Measurements from ENCODE around the gene UXS1.

Gene UXS1

DNA sequence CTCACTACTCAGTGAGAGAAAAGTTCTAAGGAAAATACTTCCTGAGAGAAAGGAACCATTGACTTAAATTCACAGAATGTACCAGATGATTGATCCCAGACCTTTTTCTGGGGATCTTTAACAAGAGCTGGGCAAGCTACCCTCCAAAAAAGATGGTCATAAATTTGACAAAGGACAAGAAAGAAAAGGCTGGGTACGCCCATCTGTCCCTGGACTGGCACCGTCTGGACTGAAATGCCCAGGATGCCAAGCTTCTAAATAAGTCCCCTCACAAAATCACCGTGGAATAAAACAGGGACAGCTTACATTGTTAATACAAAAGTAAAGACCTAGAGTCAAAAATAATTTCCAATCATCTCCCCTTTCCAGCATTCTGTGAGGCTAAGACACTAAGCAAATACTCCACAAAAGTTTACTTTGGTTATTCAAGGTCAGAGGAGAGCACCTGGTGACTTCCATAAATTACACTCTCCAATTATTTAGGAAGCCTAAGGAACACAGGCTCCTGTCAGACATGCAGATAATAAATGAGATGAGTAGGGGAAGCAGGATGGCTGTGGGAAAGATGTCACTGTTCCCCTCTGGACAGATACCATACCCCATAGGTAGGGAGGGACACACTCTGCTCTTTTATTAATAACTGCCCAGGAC, 69.9 kb downstream of the UXS1 start:
- peaks cover 98% of the 10 kb centered on the region for H3K36me3 Mint-ChIP-seq (ENCODE audit: low read depth)
- H3K4me1 Mint-ChIP-seq (ENCODE audit: low read depth), result peaks cover 34% of the 10 kb centered on the region
- peak overlapping the region; percentile 71 for H3K27ac Mint-ChIP-seq
- no peak overlapping the region for H3K4me3 Mint-ChIP-seq
- DNase-seq, result no peak
- no peaks in the 10 kb centered on the region for H3K9me3 Mint-ChIP-seq
- H3K27me3 Mint-ChIP-seq, result no peaks in the 10 kb centered on the region

DNA sequence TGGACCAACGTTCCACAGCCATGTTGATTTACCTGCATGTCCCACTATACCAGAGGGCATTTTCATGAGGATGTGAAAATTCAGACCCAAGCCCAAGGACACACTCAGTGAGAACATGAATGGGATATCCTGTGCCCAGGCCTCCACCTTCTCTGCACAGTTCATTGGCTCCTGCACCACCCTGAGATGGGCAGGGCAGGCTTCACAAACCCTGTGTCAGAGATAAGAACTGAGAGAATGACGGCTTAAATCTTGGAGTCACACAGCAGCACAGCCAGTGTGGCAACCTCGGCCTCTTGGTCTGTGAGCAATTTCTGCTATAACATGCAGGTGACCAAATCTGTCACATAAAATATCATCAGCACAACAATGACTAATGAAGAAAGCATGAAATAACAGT, 71.9 kb downstream of the UXS1 start:
- peaks cover 93% of the 10 kb centered on the region for H3K36me3 Mint-ChIP-seq (ENCODE audit: low read depth)
- peaks cover 18% of the 10 kb centered on the region for H3K4me1 Mint-ChIP-seq (ENCODE audit: low read depth)
- DNase-seq, result no peak
- H3K27ac Mint-ChIP-seq, result peak overlapping the region; percentile 18
- H3K27me3 Mint-ChIP-seq, result no peaks in the 10 kb centered on the region
- no peak overlapping the region for H3K4me3 Mint-ChIP-seq
- H3K9me3 Mint-ChIP-seq, result no peaks in the 10 kb centered on the region

DNA sequence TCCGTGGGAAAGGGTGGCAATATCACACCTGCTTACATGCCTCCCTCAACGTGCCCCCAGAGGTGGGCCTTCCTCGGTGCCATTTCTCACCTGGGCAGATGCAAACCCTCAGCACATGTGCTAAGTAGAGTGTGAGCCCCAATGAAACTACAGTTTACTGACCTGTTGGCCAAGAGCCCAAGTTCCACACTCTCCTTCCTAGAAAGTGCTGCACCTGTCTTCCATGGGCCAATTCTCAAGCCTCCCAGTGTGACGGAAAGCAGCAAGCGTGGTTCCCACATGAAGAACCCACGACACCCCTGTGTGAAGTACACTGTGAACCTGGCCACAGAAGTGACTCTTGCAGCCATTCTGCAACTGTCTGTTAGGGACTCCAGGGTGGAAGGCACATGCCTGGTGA, 73.7 kb downstream of the UXS1 start:
- no peak for DNase-seq
- Mint-ChIP-seq H3K4me1 (ENCODE audit: low read depth) (peaks cover 13% of the 10 kb centered on the region), H3K27me3 (no peaks in the 10 kb centered on the region), H3K36me3 (ENCODE audit: low read depth) (peaks cover 88% of the 10 kb centered on the region), H3K9me3 (no peaks in the 10 kb centered on the region), H3K4me3 (no peak overlapping the region), H3K27ac (peak overlapping the region; percentile 12)

DNA sequence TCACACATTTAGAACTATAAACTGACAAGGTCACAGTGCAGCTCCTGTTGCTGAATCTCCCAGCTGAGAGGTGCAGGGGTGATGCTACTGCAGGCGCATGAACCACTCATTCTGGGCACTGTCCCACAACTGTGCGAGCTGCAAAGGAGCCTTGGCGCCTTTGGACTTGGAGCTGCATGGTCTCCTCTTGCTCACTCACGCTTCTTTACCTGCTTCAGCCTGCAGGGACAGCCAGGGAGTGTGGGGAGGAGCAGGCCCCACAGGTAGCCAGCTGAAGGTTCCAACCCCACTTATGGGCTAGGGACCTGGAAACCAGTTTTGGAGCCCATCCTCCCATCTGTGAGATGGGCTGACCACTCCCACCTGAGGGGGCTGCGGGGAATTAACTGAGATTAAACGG, 75.0 kb downstream of the UXS1 start:
- H3K4me3 Mint-ChIP-seq, result no peak overlapping the region
- no peak overlapping the region for H3K27ac Mint-ChIP-seq
- no peaks in the 10 kb centered on the region for H3K27me3 Mint-ChIP-seq
- DNase-seq, result no peak
- peaks cover 86% of the 10 kb centered on the region for H3K36me3 Mint-ChIP-seq (ENCODE audit: low read depth)
- H3K9me3 Mint-ChIP-seq, result no peaks in the 10 kb centered on the region
- peaks cover 13% of the 10 kb centered on the region for H3K4me1 Mint-ChIP-seq (ENCODE audit: low read depth)

DNA sequence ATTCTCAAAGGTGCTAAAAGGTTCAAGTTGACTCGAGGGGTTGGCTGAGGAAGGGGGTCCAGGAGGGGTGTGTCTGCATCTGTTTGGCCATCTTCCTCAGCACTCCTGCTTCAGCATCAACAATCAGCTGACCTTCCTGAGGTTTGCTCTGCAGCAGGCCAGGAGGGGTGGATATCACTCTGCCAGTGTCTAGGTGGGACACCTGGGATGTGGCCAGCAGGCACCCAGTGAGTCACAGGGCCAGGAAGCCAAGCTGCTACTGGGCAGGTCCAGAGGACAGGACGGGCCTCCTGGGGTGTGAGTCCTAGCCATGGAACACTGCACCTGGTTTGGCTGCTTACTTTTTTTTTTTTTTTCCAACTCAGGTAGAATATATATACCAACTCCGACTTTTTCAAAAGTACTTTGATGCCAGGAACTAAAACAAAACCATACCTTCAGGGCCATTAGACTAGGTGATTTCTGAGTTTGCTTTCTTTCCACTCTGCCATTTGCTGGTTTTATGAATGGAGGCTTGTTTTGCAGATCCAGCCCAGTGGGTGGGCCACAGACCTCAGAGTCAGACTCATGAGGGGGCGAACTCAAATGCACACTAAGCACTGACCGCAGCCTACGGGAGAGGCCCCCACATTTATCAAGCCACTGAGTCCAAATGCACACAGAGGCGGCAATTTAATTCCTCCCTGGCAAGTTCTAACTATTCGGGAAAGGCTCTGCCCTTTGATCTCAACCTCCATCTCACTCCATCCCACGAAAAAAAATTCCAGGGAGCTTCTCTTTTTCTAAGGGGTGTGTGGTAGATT, 76.0 kb downstream of the UXS1 start:
- no peaks in the 10 kb centered on the region for H3K9me3 Mint-ChIP-seq
- no peak overlapping the region for H3K4me3 Mint-ChIP-seq
- H3K27ac Mint-ChIP-seq, result peak overlapping the region; percentile 61
- no peak for DNase-seq
- no peaks in the 10 kb centered on the region for H3K27me3 Mint-ChIP-seq
- peaks cover 86% of the 10 kb centered on the region for H3K36me3 Mint-ChIP-seq (ENCODE audit: low read depth)
- H3K4me1 Mint-ChIP-seq (ENCODE audit: low read depth), result peaks cover 13% of the 10 kb centered on the region

DNA sequence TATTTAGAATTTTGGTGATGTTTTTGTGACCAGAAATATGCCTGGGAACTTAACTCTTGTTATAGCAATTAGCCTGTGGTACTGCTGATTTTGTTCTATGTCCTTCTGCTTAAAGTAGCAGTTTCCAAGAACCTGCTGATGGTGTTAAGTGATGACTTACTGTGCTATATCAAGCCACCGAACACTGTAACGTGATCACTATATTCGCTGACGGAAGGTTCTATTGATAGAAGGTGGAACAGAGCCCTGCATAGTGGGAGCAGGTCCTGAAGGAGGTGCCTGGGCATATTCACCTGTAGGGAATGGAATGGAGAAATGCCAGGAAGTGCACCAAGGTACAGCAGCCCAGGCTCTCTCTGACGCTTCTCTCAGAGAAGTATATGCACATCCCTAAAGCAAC, 76.8 kb downstream of the UXS1 start:
- Mint-ChIP-seq H3K4me3 (no peak overlapping the region), H3K9me3 (no peaks in the 10 kb centered on the region), H3K4me1 (ENCODE audit: low read depth) (peaks cover 13% of the 10 kb centered on the region), H3K27me3 (no peaks in the 10 kb centered on the region), H3K27ac (no peak overlapping the region), H3K36me3 (ENCODE audit: low read depth) (peaks cover 86% of the 10 kb centered on the region)
- DNase-seq, result no peak

DNA sequence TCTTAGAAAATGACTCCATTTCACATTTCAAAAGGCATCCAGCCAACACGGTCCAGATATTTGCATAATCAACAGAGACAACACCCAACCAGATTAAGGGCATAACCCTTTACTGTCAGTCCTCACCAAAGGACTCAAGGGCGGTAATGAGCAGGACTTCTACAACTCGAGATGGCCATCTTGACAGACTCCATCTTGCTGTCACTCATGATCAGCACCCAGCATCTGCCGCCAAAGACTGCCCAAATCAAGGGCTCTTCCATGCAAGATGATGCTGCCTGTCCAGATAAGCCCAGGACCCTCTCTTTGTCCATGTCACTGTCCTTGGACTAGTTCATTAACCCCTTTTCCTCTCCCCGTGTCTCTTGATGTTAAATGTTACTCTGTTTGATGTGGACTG, 77.9 kb downstream of the UXS1 start:
- H3K36me3 Mint-ChIP-seq (ENCODE audit: low read depth), result peaks cover 76% of the 10 kb centered on the region
- no peaks in the 10 kb centered on the region for H3K27me3 Mint-ChIP-seq
- peak overlapping the region; percentile 27 for H3K27ac Mint-ChIP-seq
- peaks cover 13% of the 10 kb centered on the region for H3K4me1 Mint-ChIP-seq (ENCODE audit: low read depth)
- DNase-seq, result no peak
- H3K4me3 Mint-ChIP-seq, result no peak overlapping the region
- H3K9me3 Mint-ChIP-seq, result no peaks in the 10 kb centered on the region

DNA sequence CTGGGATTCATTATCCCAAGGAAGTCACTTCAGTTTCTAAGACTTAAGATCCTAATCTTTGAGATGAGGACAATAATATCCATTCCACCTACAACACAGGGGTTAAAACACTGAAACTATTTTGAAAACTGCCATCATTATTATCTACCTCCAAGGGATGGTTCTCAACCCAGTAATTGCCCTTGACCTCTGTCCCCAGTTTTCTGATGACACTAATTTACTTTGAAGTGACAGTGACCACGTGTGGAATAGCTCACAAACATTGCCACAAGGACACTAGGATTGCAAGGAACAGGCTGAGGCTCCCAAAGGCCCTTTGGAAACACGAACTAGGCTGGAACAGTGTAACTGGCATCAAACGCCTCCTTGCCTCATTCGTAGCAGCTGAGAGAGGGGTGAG, 78.4 kb downstream of the UXS1 start:
- Mint-ChIP-seq H3K27me3 (no peaks in the 10 kb centered on the region), H3K36me3 (ENCODE audit: low read depth) (peaks cover 70% of the 10 kb centered on the region), H3K27ac (peak overlapping the region; percentile 87), H3K9me3 (no peaks in the 10 kb centered on the region), H3K4me3 (no peak overlapping the region), H3K4me1 (ENCODE audit: low read depth) (peaks cover 13% of the 10 kb centered on the region)
- no peak for DNase-seq

DNA sequence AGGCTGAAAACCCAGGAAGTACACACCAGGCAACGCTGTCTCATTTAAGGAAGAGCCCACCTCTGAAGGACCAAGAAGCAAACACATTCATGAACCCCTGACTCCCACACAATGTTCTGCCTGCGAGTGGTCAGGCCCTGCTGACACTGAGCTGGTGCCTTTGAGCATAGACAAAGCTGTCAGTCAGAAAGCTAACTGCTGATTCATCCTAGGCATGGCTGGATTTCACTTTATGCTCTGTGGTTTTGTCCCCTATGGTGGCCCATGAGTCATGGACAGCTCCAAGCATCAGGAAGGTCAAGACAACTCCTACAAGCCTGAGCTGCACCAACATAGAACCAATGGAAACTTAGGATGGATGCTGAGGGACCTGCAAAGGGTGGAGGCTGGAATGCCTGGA, 78.9 kb downstream of the UXS1 start:
- Mint-ChIP-seq H3K4me3 (no peak overlapping the region), H3K27me3 (no peaks in the 10 kb centered on the region), H3K27ac (peak overlapping the region; percentile 87), H3K36me3 (ENCODE audit: low read depth) (peaks cover 66% of the 10 kb centered on the region), H3K4me1 (ENCODE audit: low read depth) (peaks cover 13% of the 10 kb centered on the region), H3K9me3 (no peaks in the 10 kb centered on the region)
- DNase-seq, result no peak

DNA sequence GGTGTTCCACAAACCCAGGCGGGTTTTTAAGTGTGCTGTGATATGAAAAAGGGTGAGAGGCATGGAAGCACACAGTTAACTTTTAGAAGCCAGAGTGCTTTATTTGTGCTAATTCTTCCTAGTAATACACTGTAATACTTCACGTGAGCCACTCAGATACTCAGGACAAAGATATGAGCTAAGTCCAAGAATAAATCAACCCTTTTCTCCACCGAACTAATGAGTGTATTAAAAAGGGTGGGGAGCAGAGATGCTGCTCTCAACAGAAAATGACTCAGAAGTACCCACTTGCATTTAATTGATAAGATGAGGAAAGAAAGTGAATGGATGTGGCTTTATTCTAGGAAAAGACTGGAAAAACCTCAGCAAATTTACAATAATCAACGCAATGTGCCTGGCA, 79.9 kb downstream of the UXS1 start:
- peak overlapping the region; percentile 87 for H3K27ac Mint-ChIP-seq
- peaks cover 11% of the 10 kb centered on the region for H3K4me1 Mint-ChIP-seq (ENCODE audit: low read depth)
- no peak for DNase-seq
- H3K4me3 Mint-ChIP-seq, result no peak overlapping the region
- no peaks in the 10 kb centered on the region for H3K9me3 Mint-ChIP-seq
- no peaks in the 10 kb centered on the region for H3K27me3 Mint-ChIP-seq
- H3K36me3 Mint-ChIP-seq (ENCODE audit: low read depth), result peaks cover 56% of the 10 kb centered on the region

DNA sequence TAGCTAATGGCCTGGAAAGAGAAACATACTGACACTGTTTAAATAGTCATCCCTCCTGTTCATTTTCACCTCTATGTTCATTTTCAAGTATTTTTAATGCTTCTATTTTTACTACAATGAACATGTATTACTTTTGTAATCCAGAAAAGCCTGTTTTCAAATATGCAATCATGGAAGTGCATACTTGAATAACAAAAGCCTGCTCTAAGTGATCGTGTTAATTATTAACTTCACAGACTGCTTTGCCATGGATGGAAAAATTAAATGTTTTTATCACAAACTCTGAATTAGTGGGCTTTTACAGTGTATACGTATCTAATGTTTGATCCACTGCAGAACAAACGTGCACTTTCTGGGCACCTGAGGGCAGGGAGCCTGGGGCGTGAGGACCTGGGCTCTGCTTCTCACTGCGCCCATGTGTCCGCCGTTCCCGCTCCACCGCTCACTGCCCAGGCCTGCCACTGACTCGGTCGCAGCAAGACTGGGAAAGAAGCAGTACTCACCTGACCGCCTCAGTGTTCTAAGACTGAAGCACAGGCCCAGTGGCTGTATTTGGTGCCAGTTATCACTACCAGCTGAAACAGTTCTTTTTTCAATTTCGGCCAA, 80.6 kb downstream of the UXS1 start:
- H3K27ac Mint-ChIP-seq, result peak overlapping the region; percentile 14
- H3K4me3 Mint-ChIP-seq, result no peak overlapping the region
- DNase-seq, result no peak
- no peaks in the 10 kb centered on the region for H3K27me3 Mint-ChIP-seq
- H3K36me3 Mint-ChIP-seq (ENCODE audit: low read depth), result peaks cover 52% of the 10 kb centered on the region
- H3K9me3 Mint-ChIP-seq, result no peaks in the 10 kb centered on the region
- H3K4me1 Mint-ChIP-seq (ENCODE audit: low read depth), result peaks cover 11% of the 10 kb centered on the region

DNA sequence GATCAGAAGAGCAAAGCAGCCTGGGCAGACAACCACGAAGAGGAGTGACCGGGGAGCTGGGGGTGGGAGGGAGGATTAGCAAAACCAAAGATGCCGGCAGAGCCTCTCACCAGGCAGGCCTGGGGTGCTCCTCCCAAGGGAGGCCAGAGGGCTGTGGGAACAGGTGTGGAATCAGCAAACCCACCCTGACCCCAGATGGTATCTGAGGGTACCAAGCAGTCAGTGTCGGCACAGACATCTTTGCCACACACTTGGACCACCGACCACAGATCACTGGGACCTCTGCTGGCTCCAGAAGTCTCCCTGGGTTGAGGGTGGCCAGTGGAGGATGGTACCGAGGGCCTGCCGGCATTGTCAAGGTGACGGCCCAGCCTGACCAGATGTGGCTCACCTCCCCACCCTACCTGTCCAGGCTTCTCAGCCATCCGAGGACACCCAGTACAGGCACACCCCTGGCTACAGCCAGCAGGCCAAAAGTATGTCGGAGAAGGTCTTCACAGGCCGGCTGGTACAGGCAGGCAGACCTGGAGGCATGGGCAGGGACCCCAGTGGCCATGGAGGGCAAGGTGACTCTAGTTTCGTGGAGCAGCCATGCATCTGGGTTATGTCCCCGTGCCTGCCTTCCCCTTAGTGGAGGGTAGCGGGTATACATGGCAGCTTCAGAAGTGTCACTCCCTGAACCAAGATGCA, 82.1 kb downstream of the UXS1 start:
- no peaks in the 10 kb centered on the region for H3K9me3 Mint-ChIP-seq
- H3K27ac Mint-ChIP-seq, result no peak overlapping the region
- DNase-seq, result no peak
- peaks cover 40% of the 10 kb centered on the region for H3K36me3 Mint-ChIP-seq (ENCODE audit: low read depth)
- H3K4me1 Mint-ChIP-seq (ENCODE audit: low read depth), result peaks cover 11% of the 10 kb centered on the region
- no peaks in the 10 kb centered on the region for H3K27me3 Mint-ChIP-seq
- H3K4me3 Mint-ChIP-seq, result no peak overlapping the region

DNA sequence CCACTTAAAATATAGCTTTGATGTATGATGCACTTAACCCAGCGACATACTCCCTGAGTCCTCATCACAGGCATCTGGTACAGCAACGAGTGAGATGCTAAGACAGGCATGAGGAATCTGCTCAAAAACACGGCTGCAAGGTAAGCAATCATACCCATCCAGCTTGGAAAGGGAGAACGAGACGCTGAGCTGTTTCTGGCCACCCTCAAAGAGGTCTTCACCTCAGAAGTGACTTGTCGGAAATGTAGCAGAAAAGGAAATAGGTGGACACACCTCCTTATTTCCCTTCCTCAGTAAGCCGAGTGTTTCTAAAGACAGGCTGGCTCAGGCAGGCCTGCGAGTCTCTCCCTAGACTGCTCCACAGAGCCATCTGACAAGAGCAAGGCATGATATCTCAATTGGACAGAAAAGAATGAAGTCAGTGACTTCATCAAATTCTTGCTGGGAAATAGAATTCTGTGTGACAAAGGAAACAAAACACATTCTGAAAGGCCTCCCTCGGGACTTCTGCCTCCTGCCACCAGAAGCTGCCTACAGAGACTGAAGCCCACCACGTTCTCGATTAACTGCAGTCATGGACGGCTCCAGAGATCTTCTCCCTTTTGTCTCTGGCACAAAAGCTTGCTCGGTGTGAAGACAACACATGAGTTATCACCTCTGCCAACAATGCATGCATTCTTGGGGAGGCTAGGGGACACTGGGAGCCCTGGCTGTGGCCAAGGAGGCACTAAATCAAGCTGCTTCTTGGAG, 84.3 kb downstream of the UXS1 start:
- H3K4me3 Mint-ChIP-seq, result no peak overlapping the region
- peaks cover 35% of the 10 kb centered on the region for H3K36me3 Mint-ChIP-seq (ENCODE audit: low read depth)
- no peak for DNase-seq
- H3K9me3 Mint-ChIP-seq, result no peaks in the 10 kb centered on the region
- H3K27me3 Mint-ChIP-seq, result no peaks in the 10 kb centered on the region
- H3K27ac Mint-ChIP-seq, result peak overlapping the region; percentile 69
- H3K4me1 Mint-ChIP-seq (ENCODE audit: low read depth), result peaks cover 2% of the 10 kb centered on the region

DNA sequence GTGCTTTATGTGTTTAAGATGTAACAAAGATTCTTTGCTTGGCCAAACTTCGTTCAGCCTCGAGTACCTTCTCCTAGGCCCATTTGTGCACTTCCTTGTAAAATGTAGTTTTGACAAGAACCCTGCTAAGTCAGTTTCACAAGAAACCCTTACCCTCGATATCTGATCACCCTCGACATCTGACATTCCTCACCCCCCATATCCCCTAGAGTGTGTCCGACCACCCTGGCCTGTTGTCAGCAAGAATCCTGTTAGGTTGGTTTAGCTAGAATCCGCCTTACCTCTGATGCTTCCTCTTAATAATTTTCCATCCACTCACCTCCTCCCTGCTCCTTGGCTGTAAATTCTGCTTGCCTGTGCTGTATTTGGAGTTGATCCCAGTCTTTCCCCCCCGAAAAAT, 85.3 kb downstream of the UXS1 start:
- no peak for DNase-seq
- Mint-ChIP-seq H3K27me3 (no peaks in the 10 kb centered on the region), H3K9me3 (no peaks in the 10 kb centered on the region), H3K36me3 (ENCODE audit: low read depth) (peaks cover 31% of the 10 kb centered on the region), H3K27ac (no peak overlapping the region), H3K4me3 (no peak overlapping the region), H3K4me1 (ENCODE audit: low read depth) (peaks cover 4% of the 10 kb centered on the region)

All from activated T-cell treated with anti-CD3 and anti-CD28 coated beads, Interleukin-2, amount 50 U/mL, for 24 hours (primary cell).